Embryonic facial prominence (tissue), 1 donor: ENCODE measurements around the gene TP63.

Experiments
- DNase-seq: peaks from one replicate; pipeline ENCODE4 v3.0.0-alpha.2; 2016; ENCODE audit errors: extremely low spot score

TP63 gene

GRCh38 chr3:189683546-189684255 is 52.5 kb downstream of the TP63 start:
- no peak for DNase-seq

- DNase-seq: no peak
Observed at GRCh38 chr3:189684317-189684716, 53.1 kb downstream of the TP63 start.

DNA sequence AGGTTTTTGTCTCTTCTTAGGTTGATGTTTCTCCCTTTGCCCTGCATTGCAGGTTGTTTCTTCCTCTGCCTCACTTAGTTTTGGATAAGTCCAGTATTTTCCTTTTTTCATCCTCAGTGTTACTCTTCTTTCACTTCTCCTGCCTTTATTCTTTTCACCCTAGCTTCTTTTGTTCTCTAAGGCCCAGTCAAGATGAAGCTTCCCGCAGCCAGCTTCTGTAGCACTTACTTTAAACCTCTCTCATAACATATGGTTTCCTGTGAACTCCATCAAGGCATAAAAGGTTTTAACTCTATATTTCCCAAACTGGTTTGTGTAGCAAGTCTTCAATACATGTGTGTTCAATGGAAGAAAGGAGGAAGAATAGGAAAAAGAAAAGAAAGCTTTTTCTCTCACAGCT is 54.1 kb downstream of the TP63 start:
- no peak for DNase-seq

DNA sequence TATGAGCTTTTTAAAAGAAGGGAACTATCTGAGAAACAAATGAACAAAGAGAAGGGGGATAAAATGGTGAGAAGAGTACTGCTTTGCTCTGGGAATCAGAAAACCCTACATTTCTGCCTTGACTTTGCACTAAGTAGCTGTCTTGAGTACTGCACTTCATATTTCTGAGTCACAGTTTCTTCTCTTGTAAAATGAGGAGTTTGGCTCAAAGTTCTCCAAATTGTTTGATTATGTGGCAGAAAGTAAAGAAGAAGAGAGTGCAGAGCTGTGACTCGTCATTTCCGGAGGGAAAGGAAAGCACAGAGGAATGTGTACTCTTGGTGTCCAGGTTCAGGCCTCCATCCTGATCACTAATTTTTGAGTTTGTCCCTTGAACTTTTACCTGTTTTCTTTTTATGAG is 54.7 kb downstream of the TP63 start:
- DNase-seq: no peak

DNA sequence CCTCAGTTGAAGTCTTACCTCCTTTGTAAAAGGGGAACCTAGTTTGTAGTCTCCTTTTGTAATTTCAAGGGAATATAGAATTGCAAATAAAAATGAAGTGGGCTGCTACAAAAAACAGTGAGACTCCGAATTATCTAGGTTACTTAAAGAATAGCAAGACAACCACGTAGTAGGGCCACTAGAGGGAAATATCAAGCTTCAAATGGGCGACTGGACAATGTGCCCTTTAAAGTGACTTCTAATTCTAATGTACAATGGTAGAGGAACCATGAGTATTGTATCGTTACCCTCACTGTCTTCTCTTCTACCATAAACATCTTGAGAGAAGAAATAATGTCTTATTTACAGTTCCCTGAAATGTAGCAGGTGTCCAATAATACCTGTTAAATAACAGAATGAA is 56.3 kb downstream of the TP63 start:
- DNase-seq: no peak

DNA sequence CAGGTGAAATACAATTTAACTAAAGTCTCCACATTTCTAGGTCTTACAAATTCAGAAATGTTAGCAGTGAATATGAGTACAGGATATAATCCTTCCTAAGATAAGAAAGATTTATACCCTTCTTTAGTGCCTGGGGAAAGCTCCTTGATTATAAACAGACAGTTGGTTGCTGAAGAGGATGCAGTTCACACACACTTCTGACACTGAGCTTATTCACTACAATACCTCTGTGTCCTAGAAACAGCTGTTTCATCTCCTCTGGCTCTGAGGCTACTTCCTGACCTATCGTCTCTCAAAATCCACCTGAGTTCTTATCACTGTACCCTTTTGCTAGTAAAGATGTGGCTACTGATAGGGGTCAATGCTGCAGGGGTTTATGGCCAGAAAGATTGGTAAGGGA is 57.1 kb downstream of the TP63 start:
- DNase-seq: no peak

- no peak for DNase-seq
Observed at GRCh38 chr3:189689625-189690024, 58.4 kb downstream of the TP63 start.

DNA sequence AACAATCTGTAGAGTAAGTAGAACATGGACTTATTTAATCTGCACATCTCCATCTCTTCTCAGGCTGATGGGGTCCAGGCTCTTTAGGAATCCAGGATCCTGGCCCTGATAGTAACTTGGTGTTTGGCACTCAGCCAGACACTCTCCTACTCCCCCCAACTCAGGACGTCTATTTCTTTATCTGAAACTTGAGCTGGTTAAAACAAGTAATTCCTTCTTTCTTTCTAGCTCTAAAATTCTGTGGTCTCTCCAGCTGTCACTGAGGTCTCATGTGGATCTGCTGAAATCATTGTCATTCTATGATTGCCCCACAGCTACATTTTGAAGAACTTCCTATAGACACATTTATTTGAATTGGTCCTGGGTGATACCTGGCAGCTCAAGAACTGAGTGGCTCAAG is 59.0 kb downstream of the TP63 start:
- DNase-seq: no peak

- DNase-seq: no peak
Observed at GRCh38 chr3:189690672-189691071, 59.5 kb downstream of the TP63 start.

DNA sequence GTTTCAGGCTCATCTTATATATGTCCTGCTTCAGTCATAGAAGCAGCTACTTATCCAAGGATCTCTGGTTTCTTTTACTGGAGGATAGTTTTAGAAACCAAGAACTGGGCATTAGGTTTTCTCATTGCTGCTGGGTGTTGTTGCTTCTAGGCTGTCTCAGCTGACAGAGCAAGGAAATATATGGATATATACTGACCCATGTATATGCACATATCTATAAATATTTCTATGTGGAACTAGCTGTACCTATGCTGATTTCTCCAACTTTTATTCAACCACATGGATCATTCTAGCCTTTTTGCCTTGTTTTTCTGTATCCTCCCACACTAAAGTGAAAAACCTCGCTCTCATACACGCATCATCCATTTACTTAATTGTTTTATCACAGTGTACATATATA is 64.2 kb downstream of the TP63 start:
- DNase-seq: no peak

DNA sequence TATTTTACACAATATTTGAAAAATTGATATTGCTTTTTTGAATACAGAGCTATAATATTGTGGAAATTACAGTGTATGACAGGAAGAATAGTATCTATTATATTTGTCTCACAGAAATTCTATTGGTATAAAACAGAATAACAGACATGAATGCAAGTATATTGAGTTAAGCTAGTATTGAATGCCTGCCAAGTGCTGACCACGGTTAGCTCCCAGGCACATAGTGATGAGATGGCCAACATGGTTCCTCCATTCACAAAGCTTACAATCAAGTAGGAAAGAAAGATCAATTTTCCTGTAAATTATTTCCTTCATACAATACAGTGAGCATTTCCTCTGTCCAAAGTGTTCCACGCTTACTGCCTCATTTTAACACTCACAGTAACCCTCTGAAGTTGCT is 67.6 kb downstream of the TP63 start:
- DNase-seq: no peak

DNA sequence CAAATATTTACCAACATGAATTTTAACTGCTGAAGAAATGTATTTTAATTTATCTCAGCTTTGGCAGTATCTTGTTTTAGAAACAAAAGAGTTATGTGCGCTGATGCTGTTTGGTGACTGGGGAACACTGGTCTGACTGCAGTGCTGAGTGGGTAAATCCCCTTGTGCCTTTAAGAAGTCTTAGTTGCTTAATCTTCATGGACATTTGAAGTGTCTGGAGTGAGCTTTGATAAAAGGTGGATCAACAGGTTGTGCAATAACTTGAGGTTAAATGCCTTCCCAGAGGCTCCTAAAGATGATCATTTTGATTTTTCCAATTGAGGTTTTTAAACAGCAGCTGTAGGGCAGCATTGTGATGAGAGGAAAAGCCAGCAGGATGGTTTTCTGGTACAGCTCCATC is 68.7 kb downstream of the TP63 start:
- DNase-seq: no peak

GRCh38 chr3:189702066-189702646 is 71.0 kb downstream of the TP63 start:
- DNase-seq: no peak

GRCh38 chr3:189703865-189704264 is 72.7 kb downstream of the TP63 start:
- DNase-seq: no peak

- no peak for DNase-seq
Observed at GRCh38 chr3:189708375-189708774, 77.2 kb downstream of the TP63 start.

DNA sequence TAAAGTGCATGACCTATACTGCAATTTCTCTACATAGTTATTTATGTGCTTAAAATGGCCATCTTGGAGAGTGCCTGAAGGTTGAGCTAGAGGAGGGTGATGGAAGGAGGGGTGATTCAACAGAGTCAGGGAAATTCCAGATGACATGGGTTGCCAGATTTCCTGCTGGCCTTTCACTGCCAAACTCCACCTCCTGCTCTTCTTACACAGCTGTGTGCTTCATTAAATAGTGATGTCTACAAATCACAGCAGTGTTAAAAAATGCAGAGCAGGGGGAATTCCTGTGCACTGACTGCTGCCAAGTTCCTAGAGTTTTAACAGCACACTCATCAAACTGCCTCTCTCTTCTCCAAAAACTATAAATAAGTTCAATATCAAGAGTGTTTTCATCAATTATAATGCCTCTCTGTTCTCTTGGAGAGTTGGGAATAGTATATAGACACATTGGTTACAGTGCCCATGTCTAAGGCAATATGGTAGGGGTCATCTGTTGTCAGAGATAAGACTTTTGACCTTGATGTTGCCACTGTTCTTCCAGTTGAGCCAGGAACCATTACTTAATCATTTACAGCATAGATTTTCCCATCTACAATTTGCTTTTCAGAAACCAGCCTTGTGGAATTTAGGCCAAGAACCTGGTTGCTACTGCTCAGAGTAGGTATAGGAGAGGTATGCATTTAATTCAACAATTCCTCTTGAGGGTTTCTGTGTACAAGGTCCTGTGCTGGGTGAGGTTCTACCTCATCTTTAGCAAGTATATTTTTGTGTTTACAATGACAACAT is 79.6 kb downstream of the TP63 start:
- DNase-seq: peak; percentile 68

- DNase-seq: no peak
Observed at GRCh38 chr3:189712906-189713483, 81.8 kb downstream of the TP63 start.

- DNase-seq: no peak
Observed at GRCh38 chr3:189714991-189715961, 84.1 kb downstream of the TP63 start.

GRCh38 chr3:189718215-189718614 is 87.0 kb downstream of the TP63 start:
- DNase-seq: no peak

DNA sequence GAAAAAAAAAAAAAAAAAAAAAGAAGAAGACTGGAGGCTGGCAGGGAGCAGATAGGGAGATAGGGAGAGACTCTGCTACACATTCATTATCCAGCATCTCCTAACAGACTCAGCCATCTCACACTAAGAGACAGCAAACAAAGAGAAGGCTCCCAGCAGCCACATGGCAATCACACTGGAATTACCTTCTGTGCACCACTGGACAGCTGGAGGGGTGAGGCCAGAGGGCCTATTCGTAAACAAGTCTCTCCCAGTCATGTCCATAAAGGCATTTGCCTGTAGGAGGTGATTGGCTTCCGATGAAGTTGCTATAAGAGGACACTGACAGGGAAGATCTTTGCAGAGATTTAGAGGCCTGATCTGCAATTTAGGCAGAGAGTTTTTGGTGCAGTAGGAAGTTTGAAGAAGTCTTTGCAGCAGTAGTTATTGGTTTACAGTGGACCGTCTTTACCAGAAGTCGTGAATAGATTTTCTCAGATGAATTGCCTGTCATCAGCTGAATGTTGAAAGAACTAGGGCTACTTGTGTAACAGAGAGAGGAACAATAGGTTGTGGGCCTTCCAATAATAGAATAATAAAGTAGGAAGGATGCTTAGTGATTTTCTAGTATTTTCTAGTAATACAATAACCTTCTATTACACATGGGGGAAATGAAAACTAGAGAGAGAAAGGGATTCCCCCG is 89.7 kb downstream of the TP63 start:
- no peak for DNase-seq
